ENCODE measurements around the gene SPATA9.
"Not testable (repeated sequence)": the region's sequence is repeated elsewhere in the genome, so short reads cannot be mapped to it uniquely, and the experiment has no call there.

The SPATA9 gene

GRCh38 chr5:95713960-95714710, 31.3 kb upstream of the SPATA9 start:
- Histone ChIP-seq H3K36me3 (ENCODE audit: control insufficient read depth in 1 of 2, insufficient read depth in 2 of 2, low read length in 2 of 2) (no peaks in the 10 kb centered on the region), H3K4me3 (ENCODE audit: low read depth in 1 of 2, low read length in 2 of 2) (no peak overlapping the region), H3K27ac (ENCODE audit: low read depth, low read length) (no peak overlapping the region), H3K9ac (ENCODE audit: low read depth in 1 of 2, low read length in 2 of 2) (no peak overlapping the region), H3K9me3 (ENCODE audit: control insufficient read depth in 1 of 2, low read length in 2 of 2) (no peaks in the 10 kb centered on the region), H3K27me3 (ENCODE audit: control insufficient read depth in 1 of 2, insufficient read depth in 2 of 2, low read length in 2 of 2) (no peaks in the 10 kb centered on the region), H3K4me1 (ENCODE audit: control insufficient read depth in 1 of 2, insufficient read depth in 2 of 2, low read length in 2 of 2) (no peaks in the 10 kb centered on the region)

- not testable (repeated sequence) for H3K9ac ChIP-seq (ENCODE audit: low read depth in 1 of 2, low read length in 2 of 2); H3K9me3 ChIP-seq (ENCODE audit: control insufficient read depth in 1 of 2, low read length in 2 of 2); H3K27me3 ChIP-seq (ENCODE audit: control insufficient read depth in 1 of 2, insufficient read depth in 2 of 2, low read length in 2 of 2); H3K4me1 ChIP-seq (ENCODE audit: control insufficient read depth in 1 of 2, insufficient read depth in 2 of 2, low read length in 2 of 2); H3K36me3 ChIP-seq (ENCODE audit: control insufficient read depth in 1 of 2, insufficient read depth in 2 of 2, low read length in 2 of 2); H3K27ac ChIP-seq (ENCODE audit: low read depth, low read length); H3K4me3 ChIP-seq (ENCODE audit: low read depth in 1 of 2, low read length in 2 of 2)
Measured at GRCh38 chr5:95713246-95713645, 30.5 kb upstream of the SPATA9 start.

DNA sequence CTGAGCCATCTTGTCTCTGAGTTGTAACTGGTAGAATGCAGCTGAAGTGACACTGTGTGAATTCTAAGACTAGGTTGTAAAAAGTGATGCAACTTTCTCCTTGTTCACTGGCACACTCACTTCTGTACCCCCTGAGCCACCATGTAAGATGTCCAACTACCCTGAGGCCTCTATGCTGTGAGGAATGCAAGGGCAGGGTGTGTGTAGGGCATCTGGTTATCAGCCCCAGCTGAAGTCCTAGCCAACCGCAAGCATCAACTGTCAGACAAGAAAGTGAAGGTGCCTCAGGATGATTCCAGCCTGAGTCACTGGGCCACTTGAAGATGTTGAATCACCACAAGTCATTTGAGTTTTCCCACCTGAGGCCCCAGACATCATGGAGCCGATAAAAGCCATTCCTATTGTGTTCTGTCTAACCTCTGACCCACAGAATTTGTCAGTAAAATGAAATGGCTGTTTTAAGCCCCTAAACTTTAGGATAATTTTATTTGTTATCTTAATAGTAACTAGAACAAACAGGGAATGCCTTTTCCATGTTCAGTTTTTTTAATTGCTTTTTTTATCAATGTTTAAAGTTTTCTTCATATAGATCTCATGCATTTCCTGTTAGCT, 29.7 kb upstream of the SPATA9 start:
- Histone ChIP-seq H3K36me3 (ENCODE audit: control insufficient read depth in 1 of 2, insufficient read depth in 2 of 2, low read length in 2 of 2) (no peaks in the 10 kb centered on the region), H3K9ac (ENCODE audit: low read depth in 1 of 2, low read length in 2 of 2) (no peak overlapping the region), H3K4me1 (ENCODE audit: control insufficient read depth in 1 of 2, insufficient read depth in 2 of 2, low read length in 2 of 2) (no peaks in the 10 kb centered on the region), H3K4me3 (ENCODE audit: low read depth in 1 of 2, low read length in 2 of 2) (no peak overlapping the region), H3K9me3 (ENCODE audit: control insufficient read depth in 1 of 2, low read length in 2 of 2) (no peaks in the 10 kb centered on the region), H3K27me3 (ENCODE audit: control insufficient read depth in 1 of 2, insufficient read depth in 2 of 2, low read length in 2 of 2) (no peaks in the 10 kb centered on the region), H3K27ac (ENCODE audit: low read depth, low read length) (no peak overlapping the region)

- no peaks in the 10 kb centered on the region for H3K27me3 ChIP-seq (ENCODE audit: control insufficient read depth in 1 of 2, insufficient read depth in 2 of 2, low read length in 2 of 2)
- no peaks in the 10 kb centered on the region for H3K4me1 ChIP-seq (ENCODE audit: control insufficient read depth in 1 of 2, insufficient read depth in 2 of 2, low read length in 2 of 2)
- H3K4me3 ChIP-seq (ENCODE audit: low read depth in 1 of 2, low read length in 2 of 2): no peak overlapping the region
- H3K27ac ChIP-seq (ENCODE audit: low read depth, low read length): no peak overlapping the region
- H3K9me3 ChIP-seq (ENCODE audit: control insufficient read depth in 1 of 2, low read length in 2 of 2): no peaks in the 10 kb centered on the region
- H3K36me3 ChIP-seq (ENCODE audit: control insufficient read depth in 1 of 2, insufficient read depth in 2 of 2, low read length in 2 of 2): no peaks in the 10 kb centered on the region
- H3K9ac ChIP-seq (ENCODE audit: low read depth in 1 of 2, low read length in 2 of 2): no peak overlapping the region
Measured at GRCh38 chr5:95711501-95712346, 28.9 kb upstream of the SPATA9 start.

DNA sequence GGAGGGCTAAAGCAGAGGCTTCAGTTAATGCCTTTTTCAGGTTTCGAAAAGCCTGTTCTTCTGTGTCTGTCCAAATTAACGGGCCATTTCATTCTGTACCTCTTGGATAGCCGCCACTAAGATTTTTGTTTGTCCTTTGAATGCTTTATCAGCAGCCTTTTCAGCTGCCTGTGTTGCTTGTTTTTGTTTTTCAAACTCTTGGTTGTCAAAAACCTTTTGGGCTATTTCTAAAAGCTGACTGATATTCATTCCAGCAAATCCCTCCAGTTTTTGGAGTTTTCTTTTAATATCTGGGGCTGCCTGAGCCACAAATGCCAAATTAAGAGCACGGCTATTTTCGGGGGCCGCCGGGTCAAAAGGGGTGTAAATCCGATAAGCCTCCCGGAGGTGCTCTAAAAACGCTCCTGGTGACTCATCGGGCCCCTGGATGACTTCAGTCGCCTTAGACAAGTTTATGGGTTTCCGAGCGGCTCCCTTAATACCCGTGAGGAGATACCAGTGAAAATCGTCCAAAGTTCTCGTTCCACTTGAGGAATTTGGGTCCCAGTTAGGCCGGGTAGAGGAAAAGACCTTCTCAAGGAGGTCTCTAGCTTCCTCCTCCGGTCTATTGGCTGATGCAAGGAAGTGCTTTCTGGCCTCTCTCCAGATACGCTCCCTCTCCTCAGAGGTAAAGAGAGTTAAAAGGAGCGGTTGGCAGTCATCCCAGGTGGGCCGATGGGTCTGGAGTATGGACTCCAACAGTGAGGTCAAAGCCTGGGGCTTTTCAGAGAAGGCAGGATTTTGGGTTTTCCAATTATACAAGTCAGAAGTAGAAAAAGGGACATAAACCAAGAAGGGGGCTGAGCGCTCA, 28.1 kb upstream of the SPATA9 start:
- H3K27me3 ChIP-seq (ENCODE audit: control insufficient read depth in 1 of 2, insufficient read depth in 2 of 2, low read length in 2 of 2); H3K36me3 ChIP-seq (ENCODE audit: control insufficient read depth in 1 of 2, insufficient read depth in 2 of 2, low read length in 2 of 2); H3K9ac ChIP-seq (ENCODE audit: low read depth in 1 of 2, low read length in 2 of 2); H3K27ac ChIP-seq (ENCODE audit: low read depth, low read length); H3K4me1 ChIP-seq (ENCODE audit: control insufficient read depth in 1 of 2, insufficient read depth in 2 of 2, low read length in 2 of 2); H3K9me3 ChIP-seq (ENCODE audit: control insufficient read depth in 1 of 2, low read length in 2 of 2); H3K4me3 ChIP-seq (ENCODE audit: low read depth in 1 of 2, low read length in 2 of 2): not testable (repeated sequence)

GRCh38 chr5:95709967-95710650, 27.3 kb upstream of the SPATA9 start:
- Histone ChIP-seq H3K27me3 (ENCODE audit: control insufficient read depth in 1 of 2, insufficient read depth in 2 of 2, low read length in 2 of 2) (no peaks in the 10 kb centered on the region), H3K27ac (ENCODE audit: low read depth, low read length) (no peak overlapping the region), H3K4me3 (ENCODE audit: low read depth in 1 of 2, low read length in 2 of 2) (no peak overlapping the region), H3K36me3 (ENCODE audit: control insufficient read depth in 1 of 2, insufficient read depth in 2 of 2, low read length in 2 of 2) (no peaks in the 10 kb centered on the region), H3K9ac (ENCODE audit: low read depth in 1 of 2, low read length in 2 of 2) (no peak overlapping the region), H3K9me3 (ENCODE audit: control insufficient read depth in 1 of 2, low read length in 2 of 2) (no peaks in the 10 kb centered on the region), H3K4me1 (ENCODE audit: control insufficient read depth in 1 of 2, insufficient read depth in 2 of 2, low read length in 2 of 2) (no peaks in the 10 kb centered on the region)

GRCh38 chr5:95708876-95709275, 26.1 kb upstream of the SPATA9 start:
- H3K9ac ChIP-seq (ENCODE audit: low read depth in 1 of 2, low read length in 2 of 2): no peak overlapping the region
- H3K9me3 ChIP-seq (ENCODE audit: control insufficient read depth in 1 of 2, low read length in 2 of 2): no peaks in the 10 kb centered on the region
- H3K4me3 ChIP-seq (ENCODE audit: low read depth in 1 of 2, low read length in 2 of 2): no peak overlapping the region
- H3K27me3 ChIP-seq (ENCODE audit: control insufficient read depth in 1 of 2, insufficient read depth in 2 of 2, low read length in 2 of 2): no peaks in the 10 kb centered on the region
- H3K36me3 ChIP-seq (ENCODE audit: control insufficient read depth in 1 of 2, insufficient read depth in 2 of 2, low read length in 2 of 2): no peaks in the 10 kb centered on the region
- no peaks in the 10 kb centered on the region for H3K4me1 ChIP-seq (ENCODE audit: control insufficient read depth in 1 of 2, insufficient read depth in 2 of 2, low read length in 2 of 2)
- no peak overlapping the region for H3K27ac ChIP-seq (ENCODE audit: low read depth, low read length)

- H3K9me3 ChIP-seq (ENCODE audit: control insufficient read depth in 1 of 2, low read length in 2 of 2); H3K9ac ChIP-seq (ENCODE audit: low read depth in 1 of 2, low read length in 2 of 2); H3K27ac ChIP-seq (ENCODE audit: low read depth, low read length); H3K4me3 ChIP-seq (ENCODE audit: low read depth in 1 of 2, low read length in 2 of 2); H3K4me1 ChIP-seq (ENCODE audit: control insufficient read depth in 1 of 2, insufficient read depth in 2 of 2, low read length in 2 of 2); H3K36me3 ChIP-seq (ENCODE audit: control insufficient read depth in 1 of 2, insufficient read depth in 2 of 2, low read length in 2 of 2); H3K27me3 ChIP-seq (ENCODE audit: control insufficient read depth in 1 of 2, insufficient read depth in 2 of 2, low read length in 2 of 2): not testable (repeated sequence)
Measured at GRCh38 chr5:95707534-95708188, 24.9 kb upstream of the SPATA9 start.

- no peak overlapping the region for H3K9ac ChIP-seq (ENCODE audit: low read depth in 1 of 2, low read length in 2 of 2)
Measured at GRCh38 chr5:95707055-95707454, 24.3 kb upstream of the SPATA9 start.

More at GRCh38 chr5:95707055-95707454, 24.3 kb upstream of the SPATA9 start:
- Histone ChIP-seq H3K9me3 (ENCODE audit: control insufficient read depth in 1 of 2, low read length in 2 of 2) (no peaks in the 10 kb centered on the region), H3K4me3 (ENCODE audit: low read depth in 1 of 2, low read length in 2 of 2) (no peak overlapping the region), H3K27me3 (ENCODE audit: control insufficient read depth in 1 of 2, insufficient read depth in 2 of 2, low read length in 2 of 2) (no peaks in the 10 kb centered on the region), H3K4me1 (ENCODE audit: control insufficient read depth in 1 of 2, insufficient read depth in 2 of 2, low read length in 2 of 2) (no peaks in the 10 kb centered on the region), H3K36me3 (ENCODE audit: control insufficient read depth in 1 of 2, insufficient read depth in 2 of 2, low read length in 2 of 2) (no peaks in the 10 kb centered on the region), H3K27ac (ENCODE audit: low read depth, low read length) (no peak overlapping the region)

Measured in duodenal mucosa (tissue), 2 donors.